IPS-20b (cell line): Measurements from ENCODE around the gene TP53I3.

Experiments used
- H3K27ac ChIP-seq: one replicate; pipeline ENCODE4 v1.5.1; 2013; ENCODE audit warnings: low read length
- H3K27me3 ChIP-seq: 2 replicates; pipeline ENCODE4 v1.6.1; 2013; ENCODE audit warnings: mild to moderate bottlenecking, low read length, inconsistent platforms; ENCODE audit not compliant: insufficient read depth
- H3K36me3 ChIP-seq: 2 replicates; pipeline ENCODE4 v1.6.1; 2013; ENCODE audit warnings: low read depth, mild to moderate bottlenecking, inconsistent platforms, low read length, moderate library complexity; ENCODE audit not compliant: insufficient read depth
- H3K4me1 ChIP-seq: 2 replicates; pipeline ENCODE4 v1.6.1; 2013; ENCODE audit warnings: mild to moderate bottlenecking, control low read depth, inconsistent platforms, low read length, moderate library complexity; ENCODE audit not compliant: insufficient read depth
- H3K4me3 ChIP-seq: 2 replicates; pipeline ENCODE4 v1.5.1; 2013; ENCODE audit warnings: mild to moderate bottlenecking, low read length, inconsistent platforms
- H3K9ac ChIP-seq: 2 replicates; pipeline ENCODE4 v1.6.1; 2013; ENCODE audit warnings: low read depth, mild to moderate bottlenecking, inconsistent platforms, low read length, moderate library complexity
- H3K9me3 ChIP-seq: 2 replicates; pipeline ENCODE4 v1.6.1; 2013; ENCODE audit warnings: mild to moderate bottlenecking, low read depth, low read length, inconsistent platforms; ENCODE audit not compliant: insufficient read depth

TP53I3 gene

DNA sequence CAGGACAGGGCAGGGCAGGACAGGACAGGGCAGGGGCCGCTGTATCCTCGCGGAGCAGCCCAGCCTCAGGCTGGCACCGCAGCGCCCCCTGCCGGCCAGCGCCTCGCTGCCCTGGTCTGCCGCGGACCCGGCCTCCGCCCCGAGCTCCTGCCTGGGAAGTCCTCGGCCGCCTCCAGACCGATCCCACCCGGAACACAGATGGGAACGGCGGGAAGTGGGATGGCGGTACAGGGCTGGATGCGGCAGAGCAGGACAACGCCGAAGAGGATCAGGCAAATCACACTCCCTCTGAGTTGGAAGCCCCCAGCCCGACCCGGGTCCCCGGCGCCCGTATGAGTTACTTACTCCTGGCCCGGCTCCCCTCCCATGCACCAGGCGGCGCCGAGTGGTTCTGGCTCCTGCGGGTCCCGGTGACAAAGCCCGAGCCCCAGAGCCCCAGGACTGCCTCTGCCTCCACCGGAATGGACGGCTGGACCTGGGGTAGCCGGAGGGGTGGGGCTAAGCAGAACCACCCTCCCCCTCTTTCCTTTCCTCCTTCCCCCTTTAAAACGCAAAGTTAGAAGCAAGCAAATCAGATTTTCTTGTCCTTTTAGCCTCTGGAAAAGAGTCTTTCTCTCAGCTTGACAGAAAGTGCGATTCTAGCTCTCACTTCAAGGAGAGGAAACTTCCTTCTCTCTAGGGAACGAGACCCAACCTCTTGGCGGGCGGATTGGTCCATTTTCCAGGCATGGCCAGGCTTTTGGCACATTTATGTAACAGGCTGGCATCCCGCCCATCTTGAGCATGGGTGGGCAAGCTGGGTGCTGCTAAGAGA lies at the start of gene TP53I3:
Gene TP53I3, minus strand, starts transcription at position 449 of the 814 bp plus-strand sequence. CDS start 508 bp downstream, outside the sequence.
- Histone ChIP-seq H3K9me3 (no peaks in the 10 kb centered on the region), H3K36me3 (peaks cover 28% of the 10 kb centered on the region), H3K4me1 (0 out of 2 replicates have a peak, but pooled peaks cover 4% of the 10 kb centered on the region), H3K27me3 (no peaks in the 10 kb centered on the region), H3K27ac (peak within 1 kb of the TSS; percentile 80), H3K4me3 (peak within 1 kb of the TSS; percentile 94), H3K9ac (peak within 1 kb of the TSS; percentile 93)

DNA sequence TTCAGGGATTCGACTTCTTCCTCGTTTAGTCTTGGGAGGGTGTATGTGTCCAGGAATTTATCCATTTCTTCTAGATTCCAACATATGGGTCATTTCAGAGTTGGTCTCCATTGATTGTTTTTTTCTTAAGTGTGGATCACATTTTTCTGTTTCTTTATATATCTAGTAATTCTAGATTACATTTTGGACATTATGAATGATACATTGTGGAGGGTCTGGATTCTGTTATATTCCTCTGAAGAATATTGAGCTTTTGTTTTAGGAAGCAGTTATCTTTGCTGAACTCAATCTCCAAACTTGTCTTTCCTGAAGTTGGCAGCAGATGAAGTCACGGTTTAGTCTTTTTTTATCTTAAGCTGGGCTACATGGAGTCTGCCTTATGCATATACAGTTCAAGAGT lies 47.9 kb upstream of the TP53I3 start:
- no peaks in the 10 kb centered on the region for H3K4me1 ChIP-seq
- H3K27me3 ChIP-seq, result no peaks in the 10 kb centered on the region
- H3K9me3 ChIP-seq, result peaks cover 9% of the 10 kb centered on the region; the same call in 1 of the 2 replicates

GRCh38 chr2:24125956-24126355 lies 41.3 kb upstream of the TP53I3 start:
- H3K36me3 ChIP-seq, result no peaks in the 10 kb centered on the region
- no peak overlapping the region for H3K9ac ChIP-seq
- H3K4me3 ChIP-seq, result no peak overlapping the region
- peaks cover 23% of the 10 kb centered on the region for H3K27me3 ChIP-seq
- H3K4me1 ChIP-seq, result peaks cover 14% of the 10 kb centered on the region; the same call in 1 of the 2 replicates
- H3K27ac ChIP-seq, result no peak overlapping the region
- no peaks in the 10 kb centered on the region for H3K9me3 ChIP-seq

More for the DNA sequence above, 47.9 kb upstream of the TP53I3 start:
- Histone ChIP-seq H3K4me3 (no peak overlapping the region), H3K36me3 (no peaks in the 10 kb centered on the region), H3K9ac (no peak overlapping the region), H3K27ac (no peak overlapping the region)

- Histone ChIP-seq H3K27ac (no peak overlapping the region), H3K9ac (peak overlapping the region; percentile 81; the same call in 1 of the 2 replicates), H3K4me1 (peaks cover 15% of the 10 kb centered on the region; the same call in 1 of the 2 replicates), H3K9me3 (no peaks in the 10 kb centered on the region), H3K4me3 (peak overlapping the region; percentile 89), H3K36me3 (no peaks in the 10 kb centered on the region), H3K27me3 (peaks cover 23% of the 10 kb centered on the region)
These were observed 39.4 kb upstream of the TP53I3 start for GRCh38 chr2:24123922-24124580.

DNA sequence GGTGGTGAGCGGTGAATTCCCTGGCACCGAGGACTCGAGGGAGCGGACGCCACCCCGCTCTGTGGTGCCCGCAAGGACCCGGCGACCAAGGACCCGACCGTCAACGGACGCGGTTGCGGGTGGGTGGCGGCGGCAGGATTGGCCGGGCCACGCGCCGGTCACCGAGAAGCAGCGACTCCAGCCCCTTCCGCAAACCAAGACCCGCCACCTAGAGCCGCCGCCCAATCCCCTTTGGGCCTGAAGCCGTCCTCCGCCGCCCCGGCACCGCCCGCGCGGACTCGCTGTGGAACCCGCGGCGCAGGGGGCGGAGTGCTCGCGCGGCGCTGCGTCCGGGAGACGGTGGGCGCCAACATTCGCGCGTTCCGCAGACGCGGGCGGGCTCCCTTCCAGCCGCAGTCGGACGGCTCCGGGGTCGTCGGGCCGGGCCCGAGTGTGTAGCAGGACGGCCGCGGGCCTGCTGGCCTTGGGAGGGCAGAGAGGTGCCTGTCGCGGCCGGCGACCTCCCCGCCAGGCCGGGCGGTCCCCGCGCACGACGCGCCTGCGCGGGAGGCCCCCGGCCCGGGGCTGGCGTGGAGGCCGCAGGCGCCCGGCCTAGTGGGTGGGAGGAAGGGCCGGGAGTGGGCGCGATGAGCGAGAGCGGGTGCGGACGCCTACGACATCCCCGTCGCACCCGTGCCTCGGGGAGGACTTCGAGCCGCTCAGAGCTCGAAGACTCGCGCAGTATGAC lies 38.7 kb upstream of the TP53I3 start, which contains the start of the genes FAM228B and PFN4:
Gene FAM228B, plus strand, starts transcription at position 275 of the 727 bp plus-strand sequence. CDS start 893 bp downstream, outside the sequence.
Gene PFN4, minus strand, starts transcription at position 140 of the 727 bp plus-strand sequence. CDS start 799 bp downstream, outside the sequence.
- H3K9ac ChIP-seq, result peak within 1 kb of the TSS; percentile 81; the same call in 1 of the 2 replicates
- no peaks in the 10 kb centered on the region for H3K36me3 ChIP-seq
- H3K4me1 ChIP-seq, result peaks cover 15% of the 10 kb centered on the region; the same call in 1 of the 2 replicates
- no peak within 1 kb of the TSS for H3K27ac ChIP-seq
- peak within 1 kb of the TSS; percentile 89 for H3K4me3 ChIP-seq
- H3K9me3 ChIP-seq, result no peaks in the 10 kb centered on the region
- peaks cover 23% of the 10 kb centered on the region for H3K27me3 ChIP-seq

DNA sequence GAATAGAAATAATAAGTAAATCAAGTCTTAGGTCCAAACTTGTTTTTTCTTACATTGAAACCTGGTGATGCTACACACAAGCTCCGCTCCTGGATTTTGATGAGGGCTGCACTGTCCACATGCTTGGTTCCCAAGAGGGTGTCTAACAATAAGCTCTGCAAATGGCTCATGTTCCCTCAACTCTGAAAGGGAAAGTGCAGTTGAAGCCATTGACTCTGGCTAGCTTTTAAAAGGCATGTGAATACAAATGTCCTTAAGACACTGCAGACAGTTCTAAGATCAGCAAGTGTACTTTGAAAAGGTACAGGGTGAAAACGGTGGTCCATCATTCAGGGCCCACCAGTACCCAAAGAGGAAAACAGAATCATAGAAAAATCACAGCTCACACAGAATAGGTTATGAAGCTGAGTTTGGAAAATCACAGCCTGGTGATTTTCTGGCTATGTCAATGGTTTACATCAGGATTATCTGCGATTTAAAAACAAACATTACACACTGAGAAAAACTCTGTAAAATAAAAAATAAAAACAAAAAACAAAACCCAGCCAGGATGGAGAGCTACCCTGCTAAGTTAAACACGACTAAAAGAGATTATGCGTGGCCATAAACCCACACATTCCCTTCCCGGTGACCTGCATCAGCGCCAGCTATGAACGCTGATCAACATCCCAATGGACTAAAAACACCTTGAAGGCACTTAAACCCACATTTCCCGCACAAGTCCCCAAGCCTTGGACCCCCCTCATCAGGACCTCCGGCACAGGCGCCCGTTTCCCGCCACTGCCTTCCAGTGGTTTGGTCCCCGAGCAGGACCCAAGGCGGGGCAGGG lies 37.9 kb upstream of the TP53I3 start:
- Histone ChIP-seq H3K4me3 (peak overlapping the region; percentile 89), H3K9me3 (no peaks in the 10 kb centered on the region), H3K27ac (no peak overlapping the region), H3K27me3 (peaks cover 23% of the 10 kb centered on the region), H3K36me3 (no peaks in the 10 kb centered on the region), H3K9ac (peak overlapping the region; percentile 81; the same call in 1 of the 2 replicates), H3K4me1 (peaks cover 15% of the 10 kb centered on the region; the same call in 1 of the 2 replicates)

- Histone ChIP-seq H3K27ac (no peak overlapping the region), H3K9ac (no peak overlapping the region; the same call in 1 of the 2 replicates), H3K27me3 (peaks cover 23% of the 10 kb centered on the region), H3K9me3 (no peaks in the 10 kb centered on the region), H3K4me1 (peaks cover 15% of the 10 kb centered on the region; the same call in 1 of the 2 replicates), H3K4me3 (no peak overlapping the region), H3K36me3 (no peaks in the 10 kb centered on the region)
These were observed 36.8 kb upstream of the TP53I3 start for GRCh38 chr2:24121469-24121868.

GRCh38 chr2:24121066-24121465 lies 36.4 kb upstream of the TP53I3 start:
- no peak overlapping the region for H3K4me3 ChIP-seq
- no peaks in the 10 kb centered on the region for H3K9me3 ChIP-seq
- H3K4me1 ChIP-seq, result peaks cover 15% of the 10 kb centered on the region; the same call in 1 of the 2 replicates
- H3K27me3 ChIP-seq, result peaks cover 23% of the 10 kb centered on the region
- H3K36me3 ChIP-seq, result no peaks in the 10 kb centered on the region
- no peak overlapping the region for H3K9ac ChIP-seq
- no peak overlapping the region for H3K27ac ChIP-seq

DNA sequence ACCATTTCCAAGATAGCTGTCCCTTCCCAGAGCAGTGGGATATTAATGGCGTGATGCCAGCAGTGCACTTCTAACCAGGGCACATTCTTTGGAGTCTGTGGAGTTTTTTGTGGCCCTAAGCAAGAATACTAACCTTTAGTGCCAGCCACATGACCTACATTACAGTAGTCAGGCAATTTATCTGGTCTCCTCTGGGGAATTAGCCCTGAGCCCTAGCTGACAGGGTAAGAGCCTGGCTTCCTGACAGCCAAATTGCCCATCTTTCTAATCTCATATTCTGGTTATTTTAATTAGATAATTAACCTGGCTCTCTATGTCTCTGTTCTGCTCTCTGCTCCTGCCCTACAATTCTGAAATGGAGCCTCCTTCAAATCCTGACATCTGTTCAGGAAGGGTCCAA lies 33.3 kb upstream of the TP53I3 start:
- no peak overlapping the region for H3K4me3 ChIP-seq
- H3K27me3 ChIP-seq, result peaks cover 8% of the 10 kb centered on the region
- no peak overlapping the region for H3K27ac ChIP-seq
- H3K9ac ChIP-seq, result no peak overlapping the region
- H3K9me3 ChIP-seq, result peaks cover 14% of the 10 kb centered on the region; the same call in 1 of the 2 replicates
- peaks cover 12% of the 10 kb centered on the region; the same call in 1 of the 2 replicates for H3K4me1 ChIP-seq
- H3K36me3 ChIP-seq, result no peaks in the 10 kb centered on the region

DNA sequence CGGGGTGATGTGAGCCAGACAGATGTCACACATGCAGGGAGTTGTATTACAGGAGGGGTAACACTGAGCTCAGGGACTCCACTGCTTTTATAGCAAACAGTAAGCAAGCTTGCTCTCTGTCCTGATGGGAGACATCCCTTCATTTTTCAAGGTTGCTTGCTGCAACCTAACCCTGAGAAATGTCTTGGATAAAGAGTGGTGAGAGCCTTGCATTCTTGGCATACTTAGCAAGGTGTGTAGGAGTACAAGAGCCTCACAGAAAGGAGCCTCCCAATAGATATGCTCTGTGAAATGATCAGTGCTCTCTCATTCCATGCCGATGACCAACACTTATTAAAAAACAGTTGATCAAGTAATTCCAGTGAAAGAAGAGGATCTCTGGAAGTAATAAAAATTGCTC lies 30.4 kb upstream of the TP53I3 start:
- Histone ChIP-seq H3K9me3 (peaks cover 14% of the 10 kb centered on the region; the same call in 1 of the 2 replicates), H3K9ac (no peak overlapping the region), H3K4me1 (no peaks in the 10 kb centered on the region)

More for the DNA sequence above, 30.4 kb upstream of the TP53I3 start:
- no peak overlapping the region for H3K4me3 ChIP-seq
- H3K27me3 ChIP-seq, result no peaks in the 10 kb centered on the region
- H3K27ac ChIP-seq, result no peak overlapping the region
- no peaks in the 10 kb centered on the region for H3K36me3 ChIP-seq
